ENCODE results near the gene SLC35C1.

DNA sequence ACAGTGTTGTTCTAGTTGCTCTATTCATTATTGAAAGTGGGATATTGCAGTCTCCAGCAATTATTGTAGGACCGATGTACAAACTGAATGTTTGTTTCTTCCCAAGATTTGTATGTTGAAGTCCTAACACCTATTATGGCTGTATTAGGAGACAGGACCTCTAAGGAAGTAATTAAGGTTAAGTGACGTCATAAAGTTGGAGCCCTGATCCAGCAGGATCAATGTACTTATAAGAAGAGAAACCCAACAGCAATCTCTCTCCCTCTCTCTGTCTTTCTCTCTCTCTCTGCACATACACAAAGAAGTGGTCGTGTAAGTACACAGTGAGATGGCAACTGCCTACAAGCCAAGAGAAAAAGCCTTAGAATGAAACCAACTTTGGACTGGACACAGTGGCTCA is 16.1 kb upstream of the SLC35C1 start:
- TF ChIP-seq EZH2phosphoT487 (IDR thresholded peaks at IDR 0.05; ENCODE audit: low read length) = no peak
- TF ChIP-seq, protein P1, sequence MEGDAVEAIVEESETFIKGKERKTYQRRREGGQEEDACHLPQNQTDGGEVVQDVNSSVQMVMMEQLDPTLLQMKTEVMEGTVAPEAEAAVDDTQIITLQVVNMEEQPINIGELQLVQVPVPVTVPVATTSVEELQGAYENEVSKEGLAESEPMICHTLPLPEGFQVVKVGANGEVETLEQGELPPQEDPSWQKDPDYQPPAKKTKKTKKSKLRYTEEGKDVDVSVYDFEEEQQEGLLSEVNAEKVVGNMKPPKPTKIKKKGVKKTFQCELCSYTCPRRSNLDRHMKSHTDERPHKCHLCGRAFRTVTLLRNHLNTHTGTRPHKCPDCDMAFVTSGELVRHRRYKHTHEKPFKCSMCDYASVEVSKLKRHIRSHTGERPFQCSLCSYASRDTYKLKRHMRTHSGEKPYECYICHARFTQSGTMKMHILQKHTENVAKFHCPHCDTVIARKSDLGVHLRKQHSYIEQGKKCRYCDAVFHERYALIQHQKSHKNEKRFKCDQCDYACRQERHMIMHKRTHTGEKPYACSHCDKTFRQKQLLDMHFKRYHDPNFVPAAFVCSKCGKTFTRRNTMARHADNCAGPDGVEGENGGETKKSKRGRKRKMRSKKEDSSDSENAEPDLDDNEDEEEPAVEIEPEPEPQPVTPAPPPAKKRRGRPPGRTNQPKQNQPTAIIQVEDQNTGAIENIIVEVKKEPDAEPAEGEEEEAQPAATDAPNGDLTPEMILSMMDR (IDR thresholded peaks at IDR 0.05; ENCODE audit: low read length) = no peak

Data from MM.1S (cell line).